ENCODE data around the gene KTN1. TPM values are rescaled to one million over a fixed set of nuclear protein-coding genes. Genes with fewer than 3 reads are reported as not detected.

Gene KTN1
- total RNA-seq, 2 donors from 2014 or later, result 149 to 264 TPM

- peaks cover 11% of the 10 kb centered on the region for H3K4me1 ChIP-seq
- TF ChIP-seq, protein P1, sequence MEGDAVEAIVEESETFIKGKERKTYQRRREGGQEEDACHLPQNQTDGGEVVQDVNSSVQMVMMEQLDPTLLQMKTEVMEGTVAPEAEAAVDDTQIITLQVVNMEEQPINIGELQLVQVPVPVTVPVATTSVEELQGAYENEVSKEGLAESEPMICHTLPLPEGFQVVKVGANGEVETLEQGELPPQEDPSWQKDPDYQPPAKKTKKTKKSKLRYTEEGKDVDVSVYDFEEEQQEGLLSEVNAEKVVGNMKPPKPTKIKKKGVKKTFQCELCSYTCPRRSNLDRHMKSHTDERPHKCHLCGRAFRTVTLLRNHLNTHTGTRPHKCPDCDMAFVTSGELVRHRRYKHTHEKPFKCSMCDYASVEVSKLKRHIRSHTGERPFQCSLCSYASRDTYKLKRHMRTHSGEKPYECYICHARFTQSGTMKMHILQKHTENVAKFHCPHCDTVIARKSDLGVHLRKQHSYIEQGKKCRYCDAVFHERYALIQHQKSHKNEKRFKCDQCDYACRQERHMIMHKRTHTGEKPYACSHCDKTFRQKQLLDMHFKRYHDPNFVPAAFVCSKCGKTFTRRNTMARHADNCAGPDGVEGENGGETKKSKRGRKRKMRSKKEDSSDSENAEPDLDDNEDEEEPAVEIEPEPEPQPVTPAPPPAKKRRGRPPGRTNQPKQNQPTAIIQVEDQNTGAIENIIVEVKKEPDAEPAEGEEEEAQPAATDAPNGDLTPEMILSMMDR (IDR thresholded peaks at IDR 0.05), result no peak
- H3K4me3 ChIP-seq, result no peak overlapping the region
- H3K27ac ChIP-seq, result no peak overlapping the region
- no peaks in the 10 kb centered on the region for H3K36me3 ChIP-seq
- intact Hi-C loops (cut with DNase I), result no loop called here
- no peak overlapping the region for H3K9ac ChIP-seq (ENCODE audit: low read depth in 2 of 2, low read length in 2 of 2)
- H3K9me3 ChIP-seq, result no peaks in the 10 kb centered on the region
- no peaks in the 10 kb centered on the region for H3K27me3 ChIP-seq
- DNase-seq, result no peak
Observed at GRCh38 chr14:55585854-55586253, 5.8 kb downstream of the KTN1 start.

DNA sequence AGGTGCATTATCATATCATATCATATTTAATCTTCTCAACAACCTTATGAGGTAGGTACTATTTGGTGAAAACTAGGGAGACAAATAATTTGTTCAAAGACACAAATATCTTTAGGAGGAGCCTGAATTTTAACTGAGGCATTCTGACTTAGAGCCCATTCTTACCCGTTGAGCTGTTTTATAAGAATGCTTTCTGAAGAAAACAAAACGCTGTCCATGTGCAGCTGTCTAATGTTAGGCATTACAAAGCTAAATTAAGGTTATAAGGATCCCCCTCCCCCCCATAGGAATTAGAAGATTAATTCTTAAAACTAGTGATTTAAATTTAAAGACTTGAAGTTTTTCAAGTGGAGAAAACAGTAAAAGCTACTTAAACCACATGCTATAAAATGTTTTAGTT is 6.4 kb downstream of the KTN1 start:
- TF ChIP-seq, protein P1 (IDR thresholded peaks at IDR 0.05), result no peak
- no peak for DNase-seq
- Histone ChIP-seq H3K27me3 (no peaks in the 10 kb centered on the region), H3K4me3 (no peak overlapping the region), H3K36me3 (no peaks in the 10 kb centered on the region), H3K4me1 (peaks cover 11% of the 10 kb centered on the region), H3K9me3 (no peaks in the 10 kb centered on the region), H3K9ac (ENCODE audit: low read depth in 2 of 2, low read length in 2 of 2) (no peak overlapping the region), H3K27ac (no peak overlapping the region)
- intact Hi-C loops (cut with DNase I), result no loop called here

GRCh38 chr14:55587847-55588246 is 7.8 kb downstream of the KTN1 start:
- Histone ChIP-seq H3K36me3 (no peaks in the 10 kb centered on the region), H3K27ac (peak overlapping the region; percentile 5), H3K4me1 (peaks cover 11% of the 10 kb centered on the region), H3K9ac (ENCODE audit: low read depth in 2 of 2, low read length in 2 of 2) (no peak overlapping the region), H3K4me3 (no peak overlapping the region), H3K27me3 (no peaks in the 10 kb centered on the region), H3K9me3 (no peaks in the 10 kb centered on the region)
- no peak for DNase-seq
- TF ChIP-seq, protein P1 (IDR thresholded peaks at IDR 0.05), result no peak
- intact Hi-C loops (cut with DNase I), result no loop called here

DNA sequence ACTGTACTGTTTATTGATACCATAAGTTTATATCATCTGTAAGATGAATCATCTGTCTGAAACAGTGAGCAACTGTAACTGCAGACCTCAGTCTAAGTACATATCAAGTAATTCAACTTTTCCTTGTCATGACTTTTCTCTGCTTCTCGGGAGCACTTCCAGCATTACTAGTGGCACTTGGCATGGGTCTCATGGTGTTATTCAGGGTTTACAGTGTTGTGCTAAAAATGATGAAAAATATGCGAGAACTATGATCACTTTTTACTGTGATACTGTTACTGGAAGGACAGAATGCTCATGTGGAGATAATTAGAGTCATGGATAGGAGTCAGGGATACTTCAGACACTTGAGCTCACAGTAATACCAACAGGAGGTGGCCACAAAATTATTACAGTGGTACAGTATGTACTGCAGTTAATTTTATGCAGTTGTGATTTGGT is 8.3 kb downstream of the KTN1 start:
- Histone ChIP-seq H3K9me3 (no peaks in the 10 kb centered on the region), H3K36me3 (no peaks in the 10 kb centered on the region), H3K4me1 (peaks cover 11% of the 10 kb centered on the region), H3K27ac (peak overlapping the region; percentile 5), H3K27me3 (no peaks in the 10 kb centered on the region), H3K9ac (ENCODE audit: low read depth in 2 of 2, low read length in 2 of 2) (no peak overlapping the region), H3K4me3 (no peak overlapping the region)
- TF ChIP-seq, protein P1 (IDR thresholded peaks at IDR 0.05), result no peak
- intact Hi-C loops (cut with DNase I), result no loop called here
- no peak for DNase-seq

- Histone ChIP-seq H3K9ac (ENCODE audit: low read depth in 2 of 2, low read length in 2 of 2) (no peak overlapping the region), H3K27ac (no peak overlapping the region), H3K27me3 (no peaks in the 10 kb centered on the region), H3K4me3 (no peak overlapping the region), H3K9me3 (no peaks in the 10 kb centered on the region), H3K4me1 (peaks cover 11% of the 10 kb centered on the region), H3K36me3 (no peaks in the 10 kb centered on the region)
- TF ChIP-seq, protein P1 (IDR thresholded peaks at IDR 0.05), result no peak
- no peak for DNase-seq
- intact Hi-C loops (cut with DNase I), result no loop called here
Observed at GRCh38 chr14:55589171-55589570, 9.2 kb downstream of the KTN1 start.

GRCh38 chr14:55592436-55592835 is 12.4 kb downstream of the KTN1 start:
- no peak overlapping the region for H3K4me3 ChIP-seq
- DNase-seq, result no peak
- TF ChIP-seq, protein P1 (IDR thresholded peaks at IDR 0.05), result no peak
- no peaks in the 10 kb centered on the region for H3K36me3 ChIP-seq
- no peaks in the 10 kb centered on the region for H3K9me3 ChIP-seq
- H3K4me1 ChIP-seq, result peaks cover 11% of the 10 kb centered on the region
- intact Hi-C loops (cut with DNase I), result no loop called here
- H3K27me3 ChIP-seq, result no peaks in the 10 kb centered on the region
- H3K27ac ChIP-seq, result no peak overlapping the region
- no peak overlapping the region for H3K9ac ChIP-seq (ENCODE audit: low read depth in 2 of 2, low read length in 2 of 2)

Measured in colonic mucosa (tissue), 4 donors.